Skin of body (tissue), 3 donors: ENCODE measurements around the gene DOCK7. TPM values are rescaled to one million over a fixed set of nuclear protein-coding genes. Genes with fewer than 3 reads are reported as not detected.

Experiments used
- DNase-seq: peaks from one replicate; lab custom pipeline; 2025; lab: John Stamatoyannopoulos, UW
- small RNA-seq: library from RNA; depleted of rRNA; stranded (forward); fragments of <200 nt; gene quantifications from one replicate; pipeline ENCODE3, GENCODE V24; 2014; ENCODE audit warnings: low replicate concordance
- total RNA-seq: library from RNA; depleted of rRNA; stranded (reverse); fragments of >200 nt; gene quantifications from one replicate; pipeline ENCODE4 v1.2.3, GENCODE V29; 2014

DOCK7 gene
- total RNA-seq, 1 donor from 2014 or later: 99.1 TPM

GRCh38 chr1:62423580-62424242 lies 264.5 kb downstream of the DOCK7 start:
- no peak for DNase-seq

DNA sequence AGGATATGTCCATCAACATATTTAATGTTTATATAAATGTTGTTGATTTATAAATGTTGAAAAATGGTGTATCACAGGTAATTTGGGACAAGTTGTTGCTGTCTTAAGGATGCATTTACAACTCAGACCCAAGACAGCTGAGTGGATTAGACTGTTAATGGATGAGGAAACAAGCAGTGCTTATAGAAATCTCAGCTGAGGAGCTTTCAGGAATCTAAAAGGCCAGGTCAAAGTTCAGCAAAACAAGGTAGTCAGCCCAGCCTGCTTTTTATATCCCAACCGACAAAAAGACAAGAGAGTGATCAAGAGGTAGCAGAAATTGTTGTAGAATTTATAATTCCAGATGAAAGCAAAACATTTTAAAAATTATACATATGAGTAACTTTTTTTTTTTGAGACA lies 268.0 kb downstream of the DOCK7 start:
- no peak for DNase-seq

GRCh38 chr1:62417351-62417999 lies 270.7 kb downstream of the DOCK7 start:
- no peak for DNase-seq

GRCh38 chr1:62415687-62416086 lies 272.5 kb downstream of the DOCK7 start:
- no peak for DNase-seq

- DNase-seq: peak; percentile 39
Observed at GRCh38 chr1:62407398-62408009, 280.7 kb downstream of the DOCK7 start.

GRCh38 chr1:62406576-62406975 lies 281.6 kb downstream of the DOCK7 start:
- no peak for DNase-seq

DNA sequence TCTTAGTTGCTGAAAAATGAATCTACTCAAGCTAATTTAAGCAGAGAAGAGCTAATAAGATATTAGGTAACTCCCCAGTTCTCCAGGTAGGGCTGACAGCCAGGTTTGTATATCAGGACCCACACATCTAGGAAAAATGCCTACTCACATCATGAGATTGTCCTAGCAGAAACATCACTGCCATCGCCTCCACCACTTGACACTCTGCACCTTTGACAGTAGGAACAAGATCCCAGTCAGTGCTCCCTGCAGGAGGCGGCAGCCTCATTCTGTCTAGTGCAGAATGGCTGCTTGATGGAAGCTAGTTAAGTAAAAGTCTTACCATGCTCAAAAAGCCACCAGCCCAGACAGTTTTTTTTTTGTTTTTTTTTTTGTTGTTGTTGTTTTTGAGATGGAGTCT lies 282.9 kb downstream of the DOCK7 start:
- DNase-seq: no peak

Small RNAs within 50 kb of the gene (small RNA-seq; reads per million reads assigned to genes)
- not detected for gene AL451044.1

Other genes with a start within 250 kb of the DOCK7 start
- not detected for gene ANGPTL3, start 90.9 kb downstream of the DOCK7 start, total RNA-seq
- gene ATG4C, start 95.7 kb upstream of the DOCK7 start, total RNA-seq: 11.5 TPM